Keratinocyte (primary cell): ENCODE data around the gene SPAG16. TPM values are rescaled to one million over a fixed set of nuclear protein-coding genes. Genes with fewer than 3 reads are reported as not detected.

Experiments used
- DNase-seq: peaks from one replicate; pipeline ENCODE4 v3.0.0-alpha.2; 2011; ENCODE audit warnings: low read depth, missing footprints, low spot score
- FAIRE-seq: peaks from 2 replicates; lab custom pipeline; 2011; peaks lifted over from hg19 to GRCh38; lab: Jason Lieb, UNC
- H2AFZ ChIP-seq: 2 replicates; pipeline ENCODE4 v1.6.0; 2012; ENCODE audit warnings: low read length, control low read depth, inconsistent platforms; ENCODE audit not compliant: control insufficient read depth
- H3K27ac ChIP-seq: 2 replicates; pipeline ENCODE4 v1.5.1; 2011; ENCODE audit warnings: low read length; ENCODE audit not compliant: control insufficient read depth, insufficient read depth
- H3K27me3 ChIP-seq: 3 replicates; pipeline ENCODE4 v1.6.0; 2011; ENCODE audit warnings: low read length; ENCODE audit not compliant: control insufficient read depth, insufficient read depth; ENCODE audit errors: extremely low read depth
- H3K36me3 ChIP-seq, 2 experiments: 2 replicates in 1 of 2; 3 replicates in 1 of 2; pipeline ENCODE4 v1.5.1; 2011; ENCODE audit warnings: low read length in 2 of 2, mild to moderate bottlenecking in 1 of 2; ENCODE audit not compliant: control insufficient read depth in 2 of 2, insufficient read depth in 2 of 2; ENCODE audit errors: extremely low read depth in 1 of 2
- H3K4me1 ChIP-seq: 3 replicates; pipeline ENCODE4 v1.5.1; 2011; ENCODE audit warnings: low read length; ENCODE audit not compliant: control insufficient read depth, insufficient read depth; ENCODE audit errors: extremely low read depth
- H3K4me2 ChIP-seq: 3 replicates; pipeline ENCODE4 v1.6.0; 2011; ENCODE audit warnings: low read depth, low read length; ENCODE audit not compliant: control insufficient read depth, insufficient read depth; ENCODE audit errors: extremely low read depth
- H3K4me3 ChIP-seq, 3 experiments: fragments of 200-600 bp in 1 of 3; sonication (generic) in 1 of 3; 2 replicates in 2 of 3; 3 replicates in 1 of 3; pipeline ENCODE4 v1.5.1; 2011 to 2016; ENCODE audit warnings: low read length in 3 of 3, mild to moderate bottlenecking in 3 of 3, control low read depth in 2 of 3, inconsistent platforms in 1 of 3, low read depth in 1 of 3, mixed read lengths in 1 of 3, mixed run types in 1 of 3, moderate library complexity in 1 of 3; ENCODE audit not compliant: control insufficient read depth in 2 of 3, insufficient read depth in 2 of 3; ENCODE audit errors: extremely low read depth in 1 of 3
- H3K79me2 ChIP-seq: 2 replicates; pipeline ENCODE4 v1.6.0; 2012; ENCODE audit warnings: low read length; ENCODE audit not compliant: control insufficient read depth, insufficient read depth
- H3K9ac ChIP-seq: 3 replicates; pipeline ENCODE4 v1.6.0; 2011; ENCODE audit warnings: low read length; ENCODE audit not compliant: control insufficient read depth, insufficient read depth; ENCODE audit errors: extremely low read depth
- H3K9me1 ChIP-seq: 3 replicates; pipeline ENCODE4 v1.6.0; 2011; ENCODE audit warnings: low read length; ENCODE audit not compliant: control insufficient read depth, insufficient read depth; ENCODE audit errors: extremely low read depth
- H3K9me3 ChIP-seq: 2 replicates; pipeline ENCODE4 v1.5.1; 2012; ENCODE audit warnings: low read depth, low read length; ENCODE audit not compliant: control insufficient read depth
- H4K20me1 ChIP-seq: 3 replicates; pipeline ENCODE4 v1.6.0; 2011; ENCODE audit warnings: low read length; ENCODE audit not compliant: control insufficient read depth, insufficient read depth; ENCODE audit errors: extremely low read depth
- CTCF ChIP-seq, 3 experiments: IDR thresholded peaks in 1 of 3; conservative IDR thresholded peaks in 1 of 3; optimal IDR thresholded peaks in 1 of 3; 2 replicates in 2 of 3; 3 replicates in 1 of 3; pipeline versions ENCODE3 to v1.5.1; 2011; ENCODE audit warnings: low read length in 3 of 3, mild to moderate bottlenecking in 3 of 3, moderate library complexity in 2 of 3, control low read depth in 1 of 3, inconsistent platforms in 1 of 3; ENCODE audit not compliant: insufficient read depth in 2 of 3; ENCODE audit errors: extremely low read depth in 1 of 3
- EZH2 ChIP-seq: IDR thresholded peaks from one replicate; pipeline ENCODE4 v1.6.1; 2012; ENCODE audit warnings: inconsistent platforms, mild to moderate bottlenecking, low read length, moderate library complexity
- dilution Hi-C: fragments of 300-500 bp; cut with MboI; formaldehyde crosslinking; loops from one replicate; pipeline ENCODE4 v1.7.0; 2020; ENCODE audit warnings: low sequenced_read_pairs; ENCODE audit not compliant: extremely low pct_ligation_motif_present
- polyA plus RNA-seq, 5 experiments: library from polyadenylated mRNA; depleted of rRNA in 3 of 5; stranded (reverse) in 3 of 5; stranded (forward) in 1 of 5; unstranded in 1 of 5; fragments of >200 nt; gene quantifications; 1 replicate in 1 of 5; 2 replicates in 3 of 5; 3 replicates in 1 of 5; pipeline versions ENCODE4 v1.2.1 to v1.2.3, GENCODE V29; 2011 to 2012; ENCODE audit warnings: missing spikeins in 2 of 5, low read depth in 1 of 5, low replicate concordance in 1 of 5

Gene SPAG16
- polyA plus RNA-seq, 1 donor (not counting 4 experiments of a cell fraction or from before 2014, with no cell fraction given) = 19.6 TPM

GRCh38 chr2:213847316-213847715, 563.1 kb downstream of the SPAG16 start:
- Histone ChIP-seq H3K36me3 (no peaks in the 10 kb centered on the region), H3K79me2 (no peaks in the 10 kb centered on the region), H3K4me3 (no peak overlapping the region), H3K4me1 (no peaks in the 10 kb centered on the region), H3K4me2 (no peak overlapping the region), H3K27ac (no peak overlapping the region), H3K9ac (no peak overlapping the region), H3K9me1 (no peaks in the 10 kb centered on the region), H3K9me3 (no peaks in the 10 kb centered on the region), H2AFZ (no peak overlapping the region), H4K20me1 (no peaks in the 10 kb centered on the region), H3K27me3 (no peaks in the 10 kb centered on the region)
- no peak for FAIRE-seq
- dilution Hi-C loops = no loop called here
- TF ChIP-seq EZH2 = no peak
- TF ChIP-seq CTCF (optimal IDR thresholded peaks at IDR 0.05 in 1 of 3, IDR thresholded peaks at IDR 0.05 in 1 of 3, conservative IDR thresholded peaks at IDR 0.05 in 1 of 3; ENCODE audit: extremely low read depth in 1 of 3, insufficient read depth in 2 of 3, low read length in 3 of 3) = no peak
- no peak for DNase-seq

GRCh38 chr2:213848631-213849030, 564.4 kb downstream of the SPAG16 start:
- no peak overlapping the region for H3K27ac ChIP-seq
- no peak overlapping the region for H2AFZ ChIP-seq
- H3K4me3 ChIP-seq = no peak overlapping the region
- no peaks in the 10 kb centered on the region for H3K79me2 ChIP-seq
- H3K9me3 ChIP-seq = no peaks in the 10 kb centered on the region
- H4K20me1 ChIP-seq = no peaks in the 10 kb centered on the region
- DNase-seq = no peak
- no peaks in the 10 kb centered on the region for H3K36me3 ChIP-seq
- no peak for TF ChIP-seq EZH2
- TF ChIP-seq CTCF (optimal IDR thresholded peaks at IDR 0.05 in 1 of 3, IDR thresholded peaks at IDR 0.05 in 1 of 3, conservative IDR thresholded peaks at IDR 0.05 in 1 of 3; ENCODE audit: extremely low read depth in 1 of 3, insufficient read depth in 2 of 3, low read length in 3 of 3) = no peak
- dilution Hi-C loops = no loop called here
- H3K4me1 ChIP-seq = no peaks in the 10 kb centered on the region
- no peak overlapping the region for H3K9ac ChIP-seq
- FAIRE-seq = no peak
- H3K27me3 ChIP-seq = no peaks in the 10 kb centered on the region
- no peak overlapping the region for H3K4me2 ChIP-seq
- H3K9me1 ChIP-seq = no peaks in the 10 kb centered on the region
